Activated CD4-positive, alpha-beta T cell treated with anti-CD3 and anti-CD28 coated beads for 24 hours (primary cell): ENCODE measurements around the gene INAFM2.

ENCODE experiments used
- DNase-seq, 2 donors: peaks; one replicate each; pipeline ENCODE4 v3.0.0-alpha.2; 2020; ENCODE audit warnings: low read depth in 2 of 2

Gene INAFM2

GRCh38 chr15:40328751-40329150 is 5.3 kb downstream of the INAFM2 start:
- DNase-seq: no peak

GRCh38 chr15:40329804-40330203 is 6.3 kb downstream of the INAFM2 start:
- no peak for DNase-seq

GRCh38 chr15:40330368-40330836 is 6.9 kb downstream of the INAFM2 start:
- no peak for DNase-seq

GRCh38 chr15:40331026-40331425 is 7.5 kb downstream of the INAFM2 start:
- DNase-seq: no peak

GRCh38 chr15:40331637-40332036 is 8.1 kb downstream of the INAFM2 start:
- no peak for DNase-seq

- no peak for DNase-seq
These were observed 8.8 kb downstream of the INAFM2 start for GRCh38 chr15:40332113-40332781.

GRCh38 chr15:40333922-40334492 is 10.5 kb downstream of the INAFM2 start:
- no peak for DNase-seq

- DNase-seq: no peak
These were observed 11.0 kb downstream of the INAFM2 start for GRCh38 chr15:40334541-40334940.

GRCh38 chr15:40334941-40335795 is 11.7 kb downstream of the INAFM2 start:
- DNase-seq: no peak

- no peak for DNase-seq
These were observed 12.6 kb downstream of the INAFM2 start for GRCh38 chr15:40335938-40336743.

GRCh38 chr15:40336744-40337122 is 13.2 kb downstream of the INAFM2 start:
- DNase-seq: no peak

- DNase-seq: no peak
These were observed 14.1 kb downstream of the INAFM2 start for GRCh38 chr15:40337597-40337996.

GRCh38 chr15:40338041-40338657 is 14.7 kb downstream of the INAFM2 start:
- DNase-seq: peak; percentile 66 to 68

- no peak for DNase-seq
These were observed 15.6 kb downstream of the INAFM2 start for GRCh38 chr15:40338921-40339620.

GRCh38 chr15:40339621-40339945 is 16.1 kb downstream of the INAFM2 start:
- DNase-seq: no peak

GRCh38 chr15:40340038-40340739 is 16.7 kb downstream of the INAFM2 start:
- DNase-seq: no peak

- no peak for DNase-seq
These were observed 17.4 kb downstream of the INAFM2 start, which contains the start of gene CCDC9B for GRCh38 chr15:40340740-40341400. TSS of gene CCDC9B (minus strand) at chr15:40340939. CDS start at chr15:40340819, 120 bp downstream.

- DNase-seq: no peak
These were observed 19.2 kb downstream of the INAFM2 start for GRCh38 chr15:40342416-40343320.

GRCh38 chr15:40343512-40343911 is 20.0 kb downstream of the INAFM2 start:
- no peak for DNase-seq
